ENCODE measurements around the gene SLC43A3.
"Not testable (repeated sequence)": the region's sequence is repeated elsewhere in the genome, so short reads cannot be mapped to it uniquely, and the experiment has no call there.

The SLC43A3 gene

DNA sequence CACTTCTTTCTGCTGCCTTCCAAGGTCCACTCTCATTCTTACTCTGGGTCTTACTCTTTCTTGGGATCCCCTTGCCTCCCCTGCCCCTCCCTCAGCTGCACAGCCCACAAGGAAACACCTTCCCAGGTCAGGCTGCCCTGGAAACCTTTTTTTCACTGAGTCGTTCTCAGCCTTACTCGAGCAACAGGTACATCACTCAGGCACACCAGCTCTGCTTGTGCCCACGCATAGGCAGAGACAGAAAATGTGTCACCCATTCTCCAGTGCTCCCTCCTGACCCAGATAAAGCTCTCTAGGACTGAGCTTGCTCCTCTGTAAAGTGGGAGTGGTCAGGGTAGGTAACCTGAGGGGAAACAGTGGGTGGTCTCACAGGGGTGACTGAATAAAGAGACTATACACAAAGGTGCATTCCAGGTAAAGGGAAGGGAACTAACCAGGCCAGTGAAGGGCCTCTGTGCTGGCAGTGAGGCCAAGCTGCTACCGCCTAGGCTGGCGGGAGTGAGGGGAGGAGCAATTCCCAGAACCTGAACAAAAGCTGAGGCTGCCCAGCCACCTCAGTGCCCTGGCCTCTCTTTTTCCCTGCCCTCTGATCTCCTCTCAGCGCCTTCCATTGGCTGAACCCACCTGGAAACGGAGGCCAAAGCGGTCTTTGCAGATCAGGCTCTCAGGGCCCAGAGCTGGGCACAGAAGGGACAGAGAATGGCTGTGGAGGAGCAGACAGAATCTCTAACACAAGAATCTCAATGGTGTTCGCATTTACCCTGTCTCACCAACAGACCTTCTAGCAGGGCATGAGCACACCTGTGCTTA, 61.9 kb downstream of the SLC43A3 start:
- Histone ChIP-seq H3K4me3 (ENCODE audit: low read depth, low read length) (no peak overlapping the region), H3K27ac (no peak overlapping the region), H3K36me3 (no peaks in the 10 kb centered on the region), H3K27me3 (ENCODE audit: insufficient read depth, low read depth, severe bottlenecking) (peaks cover 75% of the 10 kb centered on the region), H3K9me3 (ENCODE audit: severe bottlenecking) (no peaks in the 10 kb centered on the region)
- TF ChIP-seq, protein P1, sequence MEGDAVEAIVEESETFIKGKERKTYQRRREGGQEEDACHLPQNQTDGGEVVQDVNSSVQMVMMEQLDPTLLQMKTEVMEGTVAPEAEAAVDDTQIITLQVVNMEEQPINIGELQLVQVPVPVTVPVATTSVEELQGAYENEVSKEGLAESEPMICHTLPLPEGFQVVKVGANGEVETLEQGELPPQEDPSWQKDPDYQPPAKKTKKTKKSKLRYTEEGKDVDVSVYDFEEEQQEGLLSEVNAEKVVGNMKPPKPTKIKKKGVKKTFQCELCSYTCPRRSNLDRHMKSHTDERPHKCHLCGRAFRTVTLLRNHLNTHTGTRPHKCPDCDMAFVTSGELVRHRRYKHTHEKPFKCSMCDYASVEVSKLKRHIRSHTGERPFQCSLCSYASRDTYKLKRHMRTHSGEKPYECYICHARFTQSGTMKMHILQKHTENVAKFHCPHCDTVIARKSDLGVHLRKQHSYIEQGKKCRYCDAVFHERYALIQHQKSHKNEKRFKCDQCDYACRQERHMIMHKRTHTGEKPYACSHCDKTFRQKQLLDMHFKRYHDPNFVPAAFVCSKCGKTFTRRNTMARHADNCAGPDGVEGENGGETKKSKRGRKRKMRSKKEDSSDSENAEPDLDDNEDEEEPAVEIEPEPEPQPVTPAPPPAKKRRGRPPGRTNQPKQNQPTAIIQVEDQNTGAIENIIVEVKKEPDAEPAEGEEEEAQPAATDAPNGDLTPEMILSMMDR (IDR thresholded peaks at IDR 0.05; ENCODE audit: low read depth, low read length) = no peak
- DNase-seq = no peak

DNA sequence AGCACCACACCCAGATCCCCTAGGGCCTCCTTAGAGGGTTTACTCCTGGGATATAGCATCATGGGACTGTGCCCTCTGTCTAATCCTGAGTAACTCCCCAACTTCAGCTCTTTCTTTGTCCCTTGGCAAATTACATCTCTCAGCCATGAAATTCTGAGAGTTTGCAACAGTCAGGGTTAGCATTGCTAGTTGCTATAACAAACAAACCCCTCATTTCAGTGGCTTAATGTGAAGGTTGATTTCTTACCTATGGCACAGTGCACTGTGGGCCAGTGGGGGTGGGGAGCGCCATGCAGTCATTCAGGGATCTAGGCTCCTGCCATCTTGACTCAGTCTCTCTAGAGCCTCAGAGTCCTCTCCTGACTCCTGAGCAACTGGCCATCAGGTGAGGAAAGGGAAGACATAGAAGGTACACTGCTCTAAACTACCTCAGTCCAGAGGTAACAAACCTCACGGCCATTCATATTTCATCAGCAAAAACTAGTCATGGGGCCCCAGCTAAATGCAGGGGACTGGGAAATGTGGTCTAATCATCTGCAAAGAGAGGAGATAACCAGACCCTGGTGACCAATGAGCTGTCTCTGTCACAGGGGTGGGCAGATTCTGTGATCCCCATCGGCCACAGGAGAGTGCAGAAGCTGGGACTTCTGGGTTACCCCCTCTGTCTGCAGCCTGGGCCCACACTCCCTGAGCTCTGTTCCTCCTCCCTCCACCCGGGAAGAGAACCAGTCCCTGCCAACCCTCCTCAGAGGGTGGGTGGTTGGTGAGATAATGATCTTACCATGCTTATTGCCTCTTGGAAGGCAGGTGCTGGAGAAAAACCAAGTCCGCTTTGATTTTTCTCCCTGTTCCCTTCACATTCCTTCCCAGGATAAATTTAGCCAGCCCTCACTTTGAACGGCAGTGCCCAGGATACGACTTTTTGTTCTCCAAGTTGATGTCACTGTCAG, 63.5 kb downstream of the SLC43A3 start:
- no peak for DNase-seq
- Histone ChIP-seq H3K27ac (no peak overlapping the region), H3K4me3 (ENCODE audit: low read depth, low read length) (no peak overlapping the region), H3K36me3 (no peaks in the 10 kb centered on the region), H3K27me3 (ENCODE audit: insufficient read depth, low read depth, severe bottlenecking) (peaks cover 74% of the 10 kb centered on the region), H3K9me3 (ENCODE audit: severe bottlenecking) (no peaks in the 10 kb centered on the region)
- TF ChIP-seq, protein P1 (IDR thresholded peaks at IDR 0.05; ENCODE audit: low read depth, low read length) = no peak

DNA sequence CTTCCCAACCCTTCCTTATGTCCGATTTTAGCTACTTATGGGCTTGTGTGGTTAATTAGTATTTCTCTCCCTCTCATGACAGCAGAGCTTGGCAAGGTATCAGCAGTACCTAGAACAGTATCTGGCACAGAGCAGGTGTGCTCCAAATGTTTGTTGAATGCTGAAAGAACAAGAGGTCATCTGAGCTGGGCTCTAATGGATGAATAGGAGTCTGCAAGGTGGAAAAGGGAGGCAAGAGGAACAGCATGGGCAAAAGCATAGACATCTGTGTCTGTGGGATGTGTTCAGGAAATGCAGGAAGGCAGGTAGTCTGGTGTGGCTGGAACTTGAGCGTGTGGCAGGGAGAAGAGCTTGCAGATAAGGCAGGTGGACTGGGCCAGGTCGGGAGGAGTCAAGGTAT, 65.0 kb downstream of the SLC43A3 start:
- Histone ChIP-seq H3K27ac (no peak overlapping the region), H3K4me3 (ENCODE audit: low read depth, low read length) (no peak overlapping the region), H3K9me3 (ENCODE audit: severe bottlenecking) (no peaks in the 10 kb centered on the region), H3K27me3 (ENCODE audit: insufficient read depth, low read depth, severe bottlenecking) (peaks cover 60% of the 10 kb centered on the region), H3K36me3 (no peaks in the 10 kb centered on the region)
- DNase-seq = no peak
- TF ChIP-seq, protein P1 (IDR thresholded peaks at IDR 0.05; ENCODE audit: low read depth, low read length) = no peak

DNA sequence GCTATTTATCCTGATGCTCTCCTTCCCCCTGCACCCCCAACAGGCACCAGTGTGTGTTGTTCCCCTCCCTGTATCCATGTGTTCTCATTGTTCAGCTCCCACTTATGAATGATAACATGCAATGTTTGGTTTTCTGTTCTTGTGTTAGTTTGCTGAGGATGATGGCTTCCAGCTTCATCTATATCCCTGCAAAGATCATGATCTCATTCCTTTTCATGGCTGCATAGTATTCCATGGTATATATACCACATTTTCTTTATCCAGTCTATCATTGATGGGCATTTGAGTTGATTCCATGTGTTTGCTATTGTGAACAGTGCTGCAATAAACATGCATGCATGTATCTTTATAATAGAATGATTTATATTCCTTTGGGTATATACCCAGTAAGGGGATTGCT, 65.5 kb downstream of the SLC43A3 start:
- H3K27me3 ChIP-seq (ENCODE audit: insufficient read depth, low read depth, severe bottlenecking) = peaks cover 55% of the 10 kb centered on the region
- H3K9me3 ChIP-seq (ENCODE audit: severe bottlenecking); H3K4me3 ChIP-seq (ENCODE audit: low read depth, low read length); H3K27ac ChIP-seq; DNase-seq; H3K36me3 ChIP-seq: not testable (repeated sequence)

DNA sequence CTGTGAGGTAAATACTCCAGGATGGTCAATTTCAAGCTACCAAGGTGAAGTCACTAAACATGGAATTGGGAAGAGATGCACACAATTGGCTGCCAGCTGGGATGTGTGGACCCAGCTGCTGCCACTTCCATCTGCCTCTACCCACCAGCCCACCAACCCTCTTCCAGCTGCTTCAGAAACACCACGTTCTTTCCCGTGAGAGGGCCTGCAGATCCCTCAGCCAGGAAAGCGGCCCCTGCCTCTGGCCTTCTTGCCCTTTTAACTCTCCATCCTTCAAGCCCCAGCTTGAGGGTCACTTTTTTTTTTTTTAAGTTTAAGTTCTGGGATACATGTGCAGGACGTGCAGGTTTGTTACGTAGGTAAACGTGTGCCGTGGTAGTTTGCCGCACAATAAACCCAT, 65.9 kb downstream of the SLC43A3 start:
- TF ChIP-seq, protein P1 (IDR thresholded peaks at IDR 0.05; ENCODE audit: low read depth, low read length) = no peak
- no peak for DNase-seq

More for the DNA sequence above, 65.9 kb downstream of the SLC43A3 start:
- H3K27me3 ChIP-seq (ENCODE audit: insufficient read depth, low read depth, severe bottlenecking) = peaks cover 50% of the 10 kb centered on the region
- H3K4me3 ChIP-seq (ENCODE audit: low read depth, low read length) = no peak overlapping the region
- H3K9me3 ChIP-seq (ENCODE audit: severe bottlenecking) = no peaks in the 10 kb centered on the region
- no peaks in the 10 kb centered on the region for H3K36me3 ChIP-seq
- no peak overlapping the region for H3K27ac ChIP-seq
